H1 (cell line): Measurements from ENCODE around the gene VIPAS39. TPM values are rescaled to one million over a fixed set of nuclear protein-coding genes. Genes with fewer than 3 reads are reported as not detected.

Experiments
- ASH2L ChIP-seq: fragments of 200-600, 300-600 bp; sonication (generic); IDR thresholded peaks from one replicate; pipeline ENCODE4 v1.7.1; 2017; ENCODE audit warnings: low read length
- ATF2 ChIP-seq: IDR thresholded peaks from 2 replicates; pipeline ENCODE4 v1.6.1; 2012; ENCODE audit warnings: low read length, inconsistent platforms
- BACH1 ChIP-seq: IDR thresholded peaks from 2 replicates; pipeline ENCODE4 v1.6.1; 2012; ENCODE audit warnings: low read length, improper control_type of control experiment
- CTBP2 ChIP-seq: IDR thresholded peaks from 2 replicates; pipeline ENCODE4 v1.7.0; 2011; ENCODE audit warnings: borderline replicate concordance, mild to moderate bottlenecking, moderate library complexity, mixed read lengths, low read length; ENCODE audit not compliant: insufficient read depth, insufficient read length
- CTCF ChIP-seq, 3 experiments: IDR thresholded peaks; 1 replicate in 2 of 3; 2 replicates in 1 of 3; pipeline versions ENCODE4 v1.5.1 to v1.6.1; 2011; ENCODE audit warnings: low read length in 3 of 3, mild to moderate bottlenecking in 3 of 3, inconsistent platforms in 2 of 3, low read depth in 1 of 3, moderate library complexity in 1 of 3; ENCODE audit not compliant: insufficient read depth in 1 of 3; ENCODE audit errors: control extremely low read depth in 1 of 3
- E2F6 ChIP-seq: IDR thresholded peaks from 2 replicates; pipeline ENCODE4 v1.6.1; 2012; ENCODE audit warnings: inconsistent platforms
- EP300 ChIP-seq, 2 experiments: IDR thresholded peaks; 1 replicate in 1 of 2; 2 replicates in 1 of 2; pipeline ENCODE4 v1.6.1; 2011 to 2012; ENCODE audit warnings: low read depth in 2 of 2, low read length in 2 of 2, mild to moderate bottlenecking in 2 of 2, borderline replicate concordance in 1 of 2, inconsistent platforms in 1 of 2, moderate library complexity in 1 of 2
- GABPA ChIP-seq: IDR thresholded peaks from 2 replicates; pipeline ENCODE4 v1.6.1; 2011; ENCODE audit warnings: mild to moderate bottlenecking, low read length, moderate library complexity, borderline replicate concordance; ENCODE audit not compliant: insufficient read depth
- HDAC6 ChIP-seq: IDR thresholded peaks from one replicate; pipeline ENCODE4 v1.7.1; 2012; ENCODE audit warnings: low read depth, mild to moderate bottlenecking, inconsistent platforms, low read length, moderate library complexity
- JUN ChIP-seq: IDR thresholded peaks from 2 replicates; pipeline ENCODE4 v1.6.1; 2011; ENCODE audit warnings: low read depth, mild to moderate bottlenecking, improper control_type of control experiment, low read length
- NANOG ChIP-seq: IDR thresholded peaks from 2 replicates; pipeline ENCODE4 v1.6.1; 2011; ENCODE audit warnings: low read length, low read depth, mild to moderate bottlenecking, inconsistent platforms; ENCODE audit not compliant: insufficient read depth, poor library complexity, severe bottlenecking
- RBBP5 ChIP-seq: IDR thresholded peaks from 2 replicates; pipeline ENCODE4 v1.7.1; 2012; ENCODE audit warnings: low read depth, mild to moderate bottlenecking, inconsistent platforms, low read length, moderate library complexity, borderline replicate concordance
- RFX5 ChIP-seq: IDR thresholded peaks from 2 replicates; pipeline ENCODE4 v1.6.1; 2011; ENCODE audit warnings: low read depth, low read length, improper control_type of control experiment, borderline replicate concordance
- RNF2 ChIP-seq: fragments of 200-900, 300-1000 bp; sonication (generic); IDR thresholded peaks from 2 replicates; pipeline ENCODE4 v1.7.1; 2016; ENCODE audit warnings: borderline replicate concordance, low read depth, mild to moderate bottlenecking, antibody characterized with exemption, low read length; ENCODE audit not compliant: poor library complexity, severe bottlenecking; ENCODE audit errors: missing control alignments
- SUZ12 ChIP-seq: fragments of 200-600 bp; sonication (generic); IDR thresholded peaks from 2 replicates; pipeline ENCODE4 v1.6.1; 2012; ENCODE audit warnings: mild to moderate bottlenecking, inconsistent platforms, low read length, moderate library complexity, mixed read lengths
- TAF1 ChIP-seq: IDR thresholded peaks from 2 replicates; pipeline ENCODE4 v1.6.1; 2011; ENCODE audit warnings: mild to moderate bottlenecking, low read depth, low read length
- TCF12 ChIP-seq: IDR thresholded peaks from 2 replicates; pipeline ENCODE4 v1.6.1; 2011; ENCODE audit warnings: low read depth, mild to moderate bottlenecking, low read length
- polyA plus RNA-seq, 7 experiments: library from polyadenylated mRNA; depleted of rRNA in 3 of 7; stranded (reverse) in 5 of 7; unstranded in 2 of 7; fragments of >200 nt in 5 of 7; fragments of 200-250 nt in 2 of 7; gene quantifications; 1 replicate in 5 of 7; 2 replicates in 1 of 7; 4 replicates in 1 of 7; pipeline versions ENCODE4 v1.2.1 to v1.2.3, GENCODE V29; 2011 to 2013; ENCODE audit warnings: missing spikeins in 2 of 7, mixed read lengths in 2 of 7
- total RNA-seq: library from RNA; stranded (reverse); fragmentation: NEBNext Ultra II Directional; extraction: Animal tissue kit (Norgen Biotek cat#: 25700); gene quantifications from 2 replicates; pipeline ENCODE4 v1.2.1, GENCODE V29; 2021

VIPAS39 gene
- total and polyA plus RNA-seq, 2 of the 8 experiments (the other 6 are each of a cell fraction or from before 2014, with no cell fraction given), result 19.6 to 20.6 TPM

DNA sequence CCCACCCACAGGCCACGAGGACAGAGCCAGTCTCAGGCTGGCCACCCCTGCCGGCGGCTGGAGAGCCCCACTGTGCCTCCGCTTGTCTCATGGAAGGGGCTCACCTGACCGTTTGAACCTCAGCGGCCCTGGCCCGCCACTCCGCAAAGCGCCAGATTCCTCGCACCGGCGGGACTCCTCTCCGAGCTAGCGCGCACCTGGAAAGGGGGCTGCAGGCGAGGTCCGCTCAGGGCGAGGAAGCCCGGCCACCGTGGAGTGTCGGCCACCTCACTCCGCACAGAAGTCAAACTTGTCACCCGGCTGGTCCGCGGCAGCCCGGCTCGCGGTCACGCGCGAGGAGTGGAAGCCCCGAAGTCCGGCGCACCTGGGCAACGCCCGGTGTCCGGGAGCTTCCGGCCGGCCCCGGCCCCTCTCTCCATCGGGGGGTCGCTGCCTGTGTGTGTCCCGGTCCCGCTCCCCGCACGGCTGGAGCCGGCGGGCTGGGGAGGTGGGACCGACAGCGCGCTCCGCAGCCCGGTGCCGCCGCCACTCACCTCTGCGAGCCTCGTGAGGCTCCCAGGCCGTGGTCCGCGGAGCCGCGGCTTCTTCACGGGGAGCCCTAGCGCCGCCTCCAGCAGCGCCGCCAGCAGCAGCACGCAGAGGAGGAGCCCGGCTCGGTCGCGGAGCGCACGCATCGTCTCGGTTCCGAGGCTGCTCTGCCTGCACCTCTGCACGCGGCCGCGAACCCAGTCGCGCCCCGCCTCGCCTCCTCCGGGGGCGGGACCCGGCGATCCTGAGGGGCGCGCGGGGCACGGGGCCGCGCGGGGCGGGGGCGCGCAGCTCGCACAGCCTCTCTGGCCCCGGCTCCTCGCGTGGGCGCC is 40.9 kb upstream of the VIPAS39 start, which contains the start of gene ISM2 (continued):
- 0 out of 2 replicates have a peak, but pooled peaks have one; percentile 12 for TF ChIP-seq BACH1
- no peak for TF ChIP-seq RNF2
- TF ChIP-seq SUZ12, result peak; percentile 82
- TF ChIP-seq RBBP5, result peak; percentile 74; the same call in 1 of the 2 replicates
- TF ChIP-seq CTCF (IDR thresholded peaks at IDR 0.05; ENCODE audit: control extremely low read depth in 1 of 3, insufficient read depth in 1 of 3, low read depth in 1 of 3, low read length in 3 of 3), result no peak
- TF ChIP-seq EP300 (IDR thresholded peaks at IDR 0.05; ENCODE audit: borderline replicate concordance in 1 of 2, low read depth in 2 of 2, low read length in 2 of 2), result no peak
- no peak for TF ChIP-seq NANOG
- TF ChIP-seq JUN, result no peak
- no peak for TF ChIP-seq HDAC6
- TF ChIP-seq RFX5, result no peak
- 0 out of 2 replicates have a peak, but pooled peaks have one; percentile 32 for TF ChIP-seq GABPA
- TF ChIP-seq CTBP2, result peak; percentile 71
- no peak for TF ChIP-seq TAF1
- no peak for TF ChIP-seq ATF2
- TF ChIP-seq TCF12, result no peak
- peak; percentile 75 for TF ChIP-seq ASH2L
- TF ChIP-seq E2F6, result peak; percentile 17
